Fibroblast of lung (primary cell): ENCODE results near the gene SNX30. TPM values are rescaled to one million over a fixed set of nuclear protein-coding genes. Genes with fewer than 3 reads are reported as not detected.

Source experiments
- DNase-seq, 2 donors: peaks; one replicate each; pipeline versions ENCODE4 v3.0.0 to v3.0.0-alpha.2; 2010; ENCODE audit warnings: low read depth in 2 of 2
- H2AFZ ChIP-seq: 2 replicates; pipeline ENCODE4 v1.5.1; 2012; ENCODE audit warnings: low read length, control low read depth, inconsistent platforms
- H3K27ac ChIP-seq: 2 replicates; pipeline ENCODE4 v1.5.1; 2011; ENCODE audit warnings: low read length, control low read depth; ENCODE audit not compliant: insufficient read depth
- H3K27me3 ChIP-seq: 2 replicates; pipeline ENCODE4 v1.5.1; 2011; ENCODE audit warnings: mild to moderate bottlenecking, low read length; ENCODE audit not compliant: control insufficient read depth, insufficient read depth
- H3K36me3 ChIP-seq: 2 replicates; pipeline ENCODE4 v1.5.1; 2011; ENCODE audit warnings: low read length; ENCODE audit not compliant: control insufficient read depth, insufficient read depth
- H3K4me1 ChIP-seq: 2 replicates; pipeline ENCODE4 v1.5.1; 2011; ENCODE audit warnings: low read length; ENCODE audit not compliant: control insufficient read depth, insufficient read depth; ENCODE audit errors: extremely low read depth
- H3K4me2 ChIP-seq: 2 replicates; pipeline ENCODE4 v1.5.1; 2011; ENCODE audit warnings: low read length, control low read depth; ENCODE audit not compliant: insufficient read depth; ENCODE audit errors: extremely low read depth
- H3K4me3 ChIP-seq, 4 experiments: fragments of 200-600 bp in 1 of 4; sonication (generic) in 1 of 4; replicated peaks in 1 of 4; 2 replicates each; pipeline ENCODE4 v1.5.1; 2011 to 2016; ENCODE audit warnings: low read length in 4 of 4, low read depth in 3 of 4, mild to moderate bottlenecking in 3 of 4, control low read depth in 2 of 4, inconsistent platforms in 1 of 4, mixed read lengths in 1 of 4; ENCODE audit not compliant: insufficient read depth in 1 of 4; ENCODE audit errors: control extremely low read depth in 1 of 4
- H3K79me2 ChIP-seq: 2 replicates; pipeline ENCODE4 v1.5.1; 2012; ENCODE audit warnings: mild to moderate bottlenecking, low read length, inconsistent platforms; ENCODE audit not compliant: control insufficient read depth, insufficient read depth
- H3K9ac ChIP-seq: 2 replicates; pipeline ENCODE4 v1.5.1; 2011; ENCODE audit warnings: mild to moderate bottlenecking, low read length, control low read depth; ENCODE audit not compliant: insufficient read depth
- H3K9me3 ChIP-seq: 2 replicates; pipeline ENCODE4 v1.5.1; 2012; ENCODE audit warnings: low read depth, low read length; ENCODE audit not compliant: control insufficient read depth, insufficient read depth
- H4K20me1 ChIP-seq: 2 replicates; pipeline ENCODE4 v1.5.1; 2011; ENCODE audit warnings: low read length; ENCODE audit not compliant: control insufficient read depth, insufficient read depth; ENCODE audit errors: extremely low read depth
- EZH2 ChIP-seq: IDR thresholded peaks from 2 replicates; pipeline ENCODE4 v1.5.1; 2012; ENCODE audit warnings: low read length, control low read depth, mild to moderate bottlenecking; ENCODE audit errors: missing control alignments
- polyA plus RNA-seq, 2 donors: library from polyadenylated mRNA; depleted of rRNA in 1 of 2; stranded (reverse) in 1 of 2; unstranded in 1 of 2; fragments of >200 nt; gene quantifications; 2 replicates each; pipeline ENCODE4 v1.2.1, GENCODE V29; 2011 to 2012; ENCODE audit warnings: missing spikeins in 1 of 2
- total RNA-seq: library from RNA; depleted of rRNA; stranded (reverse); fragments of >200 nt; gene quantifications from 2 replicates; pipeline ENCODE4 v1.2.1, GENCODE V29; 2014
- TF ChIP-seq, protein P1 (sequence below), 2 donors: IDR thresholded peaks in 1 of 2; conservative IDR thresholded peaks in 1 of 2; 1 replicate in 1 of 2; 2 replicates in 1 of 2; pipeline ENCODE4 v1.5.1; 2011 to 2012; ENCODE audit warnings: low read length in 2 of 2, control low read depth in 1 of 2, inconsistent platforms in 1 of 2, low read depth in 1 of 2, mild to moderate bottlenecking in 1 of 2

SNX30 gene
- total and polyA plus RNA-seq, 2 donors (not counting 1 experiment from before 2014, with no cell fraction given), result 7.9 to 20.6 TPM

DNA sequence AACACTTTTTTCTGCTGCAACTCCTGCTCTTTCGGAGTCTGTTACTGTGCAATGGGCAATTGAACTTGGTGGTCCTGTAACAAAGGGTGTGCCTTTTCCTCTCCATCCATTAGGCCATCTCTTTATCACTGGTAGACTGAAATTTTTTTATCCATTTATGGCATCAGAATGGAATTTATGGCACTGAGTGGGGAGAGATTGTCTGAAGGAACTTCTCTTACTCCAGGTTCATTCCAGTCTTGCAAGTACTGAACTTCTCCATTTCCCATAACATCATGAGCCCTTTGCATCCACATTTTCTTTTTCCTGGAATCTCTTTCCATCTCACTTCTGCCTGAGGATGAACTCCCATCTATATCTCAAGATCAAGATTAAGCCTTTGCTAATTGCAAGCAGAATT, 130.1 kb downstream of the SNX30 start:
- H3K27ac ChIP-seq, result no peak overlapping the region
- H2AFZ ChIP-seq, result no peak overlapping the region
- no peaks in the 10 kb centered on the region for H3K9me3 ChIP-seq
- no peak overlapping the region for H3K4me2 ChIP-seq
- TF ChIP-seq EZH2, result no peak
- TF ChIP-seq, protein P1, sequence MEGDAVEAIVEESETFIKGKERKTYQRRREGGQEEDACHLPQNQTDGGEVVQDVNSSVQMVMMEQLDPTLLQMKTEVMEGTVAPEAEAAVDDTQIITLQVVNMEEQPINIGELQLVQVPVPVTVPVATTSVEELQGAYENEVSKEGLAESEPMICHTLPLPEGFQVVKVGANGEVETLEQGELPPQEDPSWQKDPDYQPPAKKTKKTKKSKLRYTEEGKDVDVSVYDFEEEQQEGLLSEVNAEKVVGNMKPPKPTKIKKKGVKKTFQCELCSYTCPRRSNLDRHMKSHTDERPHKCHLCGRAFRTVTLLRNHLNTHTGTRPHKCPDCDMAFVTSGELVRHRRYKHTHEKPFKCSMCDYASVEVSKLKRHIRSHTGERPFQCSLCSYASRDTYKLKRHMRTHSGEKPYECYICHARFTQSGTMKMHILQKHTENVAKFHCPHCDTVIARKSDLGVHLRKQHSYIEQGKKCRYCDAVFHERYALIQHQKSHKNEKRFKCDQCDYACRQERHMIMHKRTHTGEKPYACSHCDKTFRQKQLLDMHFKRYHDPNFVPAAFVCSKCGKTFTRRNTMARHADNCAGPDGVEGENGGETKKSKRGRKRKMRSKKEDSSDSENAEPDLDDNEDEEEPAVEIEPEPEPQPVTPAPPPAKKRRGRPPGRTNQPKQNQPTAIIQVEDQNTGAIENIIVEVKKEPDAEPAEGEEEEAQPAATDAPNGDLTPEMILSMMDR (conservative IDR thresholded peaks at IDR 0.05 in 1 of 2, IDR thresholded peaks at IDR 0.05 in 1 of 2; ENCODE audit: low read depth in 1 of 2, low read length in 2 of 2), result no peak
- H3K27me3 ChIP-seq, result no peaks in the 10 kb centered on the region
- no peaks in the 10 kb centered on the region for H4K20me1 ChIP-seq
- H3K4me3 ChIP-seq, result no peak overlapping the region
- no peak overlapping the region for H3K9ac ChIP-seq
- H3K79me2 ChIP-seq, result no peaks in the 10 kb centered on the region
- peak in 1 of 2 donors; percentile 38 for DNase-seq
- H3K36me3 ChIP-seq, result no peaks in the 10 kb centered on the region
- H3K4me1 ChIP-seq, result no peaks in the 10 kb centered on the region

DNA sequence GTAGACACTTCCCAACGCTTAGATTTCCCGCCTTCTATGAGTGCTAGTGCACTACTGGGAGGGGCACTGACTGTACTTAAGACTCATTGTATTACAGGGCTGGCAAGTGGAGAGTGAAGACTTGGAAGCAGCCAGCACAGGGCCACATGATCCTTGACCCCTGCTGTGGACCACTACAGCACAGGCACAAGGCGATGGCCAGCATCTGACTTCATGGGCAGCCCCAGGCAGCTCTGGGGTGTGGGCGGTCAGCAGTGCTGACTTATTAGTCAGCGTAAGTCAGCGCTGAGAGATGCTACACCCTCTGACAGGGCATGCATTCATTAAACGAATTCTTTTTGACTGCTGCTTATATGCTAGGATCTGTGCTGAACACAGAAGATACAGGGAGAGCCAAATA, 130.8 kb downstream of the SNX30 start:
- TF ChIP-seq EZH2, result no peak
- TF ChIP-seq, protein P1 (conservative IDR thresholded peaks at IDR 0.05 in 1 of 2, IDR thresholded peaks at IDR 0.05 in 1 of 2; ENCODE audit: low read depth in 1 of 2, low read length in 2 of 2), result no peak
- Histone ChIP-seq H3K4me1 (no peaks in the 10 kb centered on the region), H2AFZ (no peak overlapping the region), H3K27ac (no peak overlapping the region), H3K36me3 (no peaks in the 10 kb centered on the region), H3K4me2 (no peak overlapping the region), H4K20me1 (no peaks in the 10 kb centered on the region), H3K4me3 (no peak overlapping the region), H3K9ac (no peak overlapping the region), H3K27me3 (no peaks in the 10 kb centered on the region), H3K79me2 (no peaks in the 10 kb centered on the region), H3K9me3 (no peaks in the 10 kb centered on the region)
- peak; percentile 33 to 95 for DNase-seq

- Histone ChIP-seq H3K36me3 (no peaks in the 10 kb centered on the region), H2AFZ (no peak overlapping the region), H3K9ac (no peak overlapping the region), H3K79me2 (no peaks in the 10 kb centered on the region), H3K4me2 (no peak overlapping the region), H4K20me1 (no peaks in the 10 kb centered on the region), H3K4me1 (no peaks in the 10 kb centered on the region), H3K27ac (no peak overlapping the region), H3K4me3 (no peak overlapping the region), H3K27me3 (no peaks in the 10 kb centered on the region), H3K9me3 (no peaks in the 10 kb centered on the region)
- DNase-seq, result peak in 1 of 2 donors; percentile 87
- TF ChIP-seq, protein P1 (conservative IDR thresholded peaks at IDR 0.05 in 1 of 2, IDR thresholded peaks at IDR 0.05 in 1 of 2; ENCODE audit: low read depth in 1 of 2, low read length in 2 of 2), result no peak
- TF ChIP-seq EZH2, result no peak
Measured at GRCh38 chr9:112884101-112884500, 133.5 kb downstream of the SNX30 start.
